Activated T-cell treated with anti-CD3 and anti-CD28 coated beads for 1 hour (primary cell): ENCODE data around the gene DDX10.
A peak's percentile ranks its signal among the peaks of the same experiment; 100 is the strongest.

Experiments used
- DNase-seq: peaks from one replicate; pipeline ENCODE4 v3.0.0-alpha.2; 2020; ENCODE audit warnings: low read depth

The DDX10 gene

DNA sequence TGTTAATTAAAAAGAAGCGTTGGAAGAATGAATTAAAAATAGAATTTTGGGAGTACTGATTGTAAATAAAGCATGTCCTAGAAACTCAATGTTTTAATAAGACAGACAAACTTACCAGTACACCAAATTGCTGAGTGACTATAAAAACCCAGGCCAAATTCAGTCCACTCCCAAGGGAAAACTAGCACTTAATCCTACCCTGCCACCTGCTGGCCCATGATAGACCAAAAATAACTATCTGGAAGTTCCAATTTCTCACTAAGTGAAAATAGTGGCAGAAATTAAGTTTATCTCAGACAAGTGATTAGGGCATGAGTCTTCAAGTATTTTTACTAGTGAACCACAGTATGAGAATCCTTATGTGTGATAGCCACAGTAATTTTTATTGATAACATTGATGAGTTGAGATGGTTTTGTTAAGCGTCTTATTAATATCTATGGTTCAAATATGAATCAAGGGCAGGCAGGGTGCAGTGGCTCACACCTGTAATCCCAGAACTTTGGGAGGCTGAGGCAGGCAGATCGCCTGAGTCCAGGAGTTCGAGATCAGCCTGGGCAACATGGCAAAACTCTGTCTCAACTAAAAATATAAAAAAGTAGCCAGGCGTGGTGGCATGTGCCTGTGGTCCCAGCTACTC is 9.8 kb upstream of the DDX10 start:
- DNase-seq = peak; percentile 8

DNA sequence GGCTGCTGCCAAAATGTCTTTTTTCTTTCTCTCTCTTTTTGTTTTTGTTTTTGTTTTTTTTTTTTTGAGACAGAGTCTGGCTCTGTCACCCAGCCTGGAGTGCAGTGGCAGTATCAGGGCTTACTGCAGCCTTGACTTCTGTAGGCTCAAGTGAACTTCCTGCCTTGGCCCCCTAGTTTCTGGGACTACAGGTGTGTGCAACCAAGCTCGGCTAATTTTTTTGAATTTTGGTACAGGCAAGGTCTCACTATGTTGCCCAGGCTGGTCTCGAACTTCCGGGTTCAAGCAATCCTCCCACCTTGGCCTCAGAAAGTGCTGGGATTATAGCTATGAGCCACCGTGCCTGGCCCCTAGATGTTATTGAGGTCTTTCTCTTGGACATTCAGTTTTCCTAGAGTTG is 2.2 kb upstream of the DDX10 start:
- DNase-seq = no peak

DNA sequence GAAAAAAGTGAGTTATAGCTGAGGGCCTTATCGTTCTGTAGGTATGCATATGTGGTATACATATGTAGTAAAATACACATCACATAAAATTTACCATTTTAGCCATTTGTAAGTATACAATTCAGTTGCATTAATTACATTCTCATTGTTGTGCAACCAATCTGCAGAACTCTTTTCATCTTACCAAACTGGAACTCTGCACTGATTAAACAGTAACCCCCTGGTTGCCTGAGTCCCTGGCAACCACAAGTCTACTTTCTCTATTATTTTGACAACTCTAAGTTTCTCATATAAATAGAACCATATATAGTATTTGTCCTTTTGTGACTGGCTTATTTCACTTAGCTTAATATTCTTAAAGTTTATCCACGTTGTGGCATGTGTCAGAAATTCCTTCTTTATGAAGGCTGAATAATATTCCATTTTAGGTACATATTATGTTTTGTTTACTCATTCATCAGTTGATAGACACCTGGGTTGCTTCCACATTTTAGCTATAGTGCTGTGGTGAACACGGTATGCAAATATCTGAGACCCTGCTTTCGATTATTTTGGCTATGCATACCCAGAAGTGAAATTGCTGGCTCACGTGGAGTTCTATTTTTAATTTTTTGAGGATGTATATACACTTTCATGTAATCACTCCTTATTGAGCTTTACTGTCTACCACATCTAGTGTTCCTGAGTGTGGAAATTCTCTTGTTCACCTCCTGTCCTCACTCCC is 1.6 kb upstream of the DDX10 start:
- DNase-seq = no peak

DNA sequence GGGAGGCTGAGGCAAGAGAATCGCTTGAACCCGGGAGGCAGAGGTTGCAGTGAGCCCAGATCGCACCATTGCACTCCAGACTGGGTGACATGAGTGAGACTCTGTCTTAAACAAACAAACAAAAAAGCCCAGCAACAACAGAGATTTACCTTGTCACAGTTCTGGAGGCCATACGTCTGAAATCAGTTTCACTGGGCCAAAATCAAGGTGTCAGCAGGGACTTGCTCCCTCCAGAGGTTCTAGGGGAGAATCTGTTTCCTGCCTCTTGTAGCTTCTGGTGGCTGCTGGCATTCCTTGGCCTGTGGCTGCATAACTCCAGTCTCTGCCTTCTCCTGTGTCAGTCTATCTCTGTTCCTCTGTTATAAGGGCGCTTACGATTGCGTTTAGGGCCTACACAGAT is 1.5 kb downstream of the DDX10 start:
- DNase-seq = no peak

DNA sequence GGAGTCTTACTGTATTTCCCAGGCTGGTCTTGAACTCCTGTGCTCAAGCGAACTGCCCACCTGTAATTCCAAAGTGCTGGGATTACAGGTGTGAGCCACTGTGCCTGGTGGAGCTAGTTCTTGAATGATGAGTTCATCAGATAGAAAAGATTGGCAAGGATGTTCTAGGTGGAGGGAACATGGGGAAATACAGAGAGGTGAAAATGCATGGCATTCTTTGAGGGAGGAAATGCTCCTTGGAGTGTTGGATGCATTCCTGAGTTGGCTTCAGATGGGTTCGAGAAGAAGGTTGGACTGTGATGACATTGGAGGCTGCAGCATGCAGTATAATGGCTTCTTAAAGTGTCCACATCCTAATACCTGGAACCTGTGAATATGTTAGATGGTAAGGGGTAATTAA is 4.4 kb downstream of the DDX10 start:
- DNase-seq = no peak

DNA sequence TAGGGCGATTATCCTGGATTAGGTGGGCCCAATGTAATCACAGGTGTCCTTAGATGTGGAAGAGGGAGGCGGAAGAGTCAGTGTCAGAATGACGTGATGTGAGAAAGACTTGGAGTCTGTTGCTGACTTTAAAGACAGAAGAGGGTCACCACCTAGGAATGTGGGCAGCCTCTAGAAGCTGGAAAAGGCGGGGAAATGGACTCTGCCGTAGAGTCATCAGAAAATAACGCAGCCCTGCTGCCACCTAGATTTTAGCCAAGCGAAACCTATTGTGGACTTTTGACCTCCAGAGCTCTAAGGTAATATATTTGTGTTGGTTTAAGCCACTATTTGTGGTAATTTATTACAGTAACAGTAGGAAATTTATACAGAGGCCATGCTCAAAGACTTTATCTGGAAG is 4.8 kb downstream of the DDX10 start:
- DNase-seq = no peak

DNA sequence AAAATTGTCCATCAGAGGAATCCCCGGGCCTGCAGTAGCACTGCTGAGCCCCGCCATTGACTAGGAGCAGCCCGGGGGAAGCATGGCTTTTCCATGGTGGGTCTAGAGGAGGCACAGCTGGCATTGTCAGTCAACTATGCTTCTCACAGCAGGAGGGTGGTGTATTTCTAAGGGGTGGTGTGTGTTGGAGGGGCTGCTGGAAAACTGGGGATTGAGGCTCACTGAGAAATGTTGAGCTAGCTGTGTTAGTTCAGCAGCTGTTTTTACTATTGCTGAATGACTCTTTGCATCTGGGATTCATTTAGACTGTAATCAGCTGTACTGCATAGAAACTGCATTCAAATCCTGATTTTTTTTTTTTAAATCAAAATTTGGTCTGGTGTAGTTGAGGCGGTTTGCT is 5.6 kb downstream of the DDX10 start:
- DNase-seq = no peak

DNA sequence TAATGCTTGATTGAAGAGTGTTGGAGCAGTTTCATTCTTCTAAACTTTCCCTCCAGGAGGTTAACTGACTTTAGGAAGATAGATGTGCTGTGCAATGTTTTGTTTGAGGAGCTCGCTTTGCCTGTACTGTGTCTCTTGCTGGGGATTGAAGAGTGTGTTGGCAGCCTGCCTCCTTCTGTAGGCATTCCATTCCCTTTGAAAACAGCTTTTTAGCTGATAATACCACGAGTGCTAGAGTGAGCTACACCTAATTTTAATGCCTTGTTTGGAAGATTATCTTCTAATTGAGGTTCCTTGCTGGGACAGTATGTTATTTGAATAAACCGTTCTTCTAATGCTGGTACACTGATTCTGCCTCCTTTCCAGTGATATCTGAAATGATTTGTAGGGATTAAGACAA is 7.2 kb downstream of the DDX10 start:
- no peak for DNase-seq

DNA sequence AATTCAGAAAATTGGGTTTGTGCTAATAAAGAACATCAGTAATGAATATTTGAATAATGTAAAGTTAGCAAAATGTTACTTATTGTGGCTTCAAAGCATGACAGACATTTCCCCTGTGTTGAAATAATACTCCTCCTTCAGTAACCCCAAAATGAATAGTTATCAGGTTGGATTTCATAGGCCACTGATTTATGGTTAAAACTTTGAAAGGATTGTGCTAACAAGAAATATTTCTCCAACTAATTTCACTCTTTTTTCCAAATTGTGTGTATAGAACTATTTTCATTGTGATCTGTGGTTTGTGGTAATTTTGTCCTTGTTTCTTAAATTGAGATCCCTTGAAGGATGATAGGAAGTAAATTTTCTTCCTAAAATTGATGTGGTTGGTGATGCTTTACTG is 7.9 kb downstream of the DDX10 start:
- DNase-seq = no peak

DNA sequence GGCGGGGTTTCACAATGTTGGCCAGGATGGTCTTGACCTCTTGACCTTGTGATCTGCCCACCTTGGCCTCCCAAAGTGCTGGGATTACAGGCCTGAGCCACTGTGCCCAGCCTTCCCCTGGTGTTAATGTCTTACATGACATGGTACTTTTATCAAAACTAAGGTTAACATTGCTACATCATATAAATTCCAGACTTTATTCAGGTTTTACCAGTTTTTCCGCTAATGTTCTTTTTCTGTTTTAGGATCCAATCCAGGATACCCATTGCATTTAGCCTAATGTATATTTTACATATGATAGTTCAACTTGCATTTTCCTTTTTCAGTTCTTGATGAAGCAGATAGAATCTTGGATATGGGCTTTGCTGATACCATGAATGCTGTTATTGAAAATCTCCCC is 14.2 kb downstream of the DDX10 start:
- DNase-seq = no peak

DNA sequence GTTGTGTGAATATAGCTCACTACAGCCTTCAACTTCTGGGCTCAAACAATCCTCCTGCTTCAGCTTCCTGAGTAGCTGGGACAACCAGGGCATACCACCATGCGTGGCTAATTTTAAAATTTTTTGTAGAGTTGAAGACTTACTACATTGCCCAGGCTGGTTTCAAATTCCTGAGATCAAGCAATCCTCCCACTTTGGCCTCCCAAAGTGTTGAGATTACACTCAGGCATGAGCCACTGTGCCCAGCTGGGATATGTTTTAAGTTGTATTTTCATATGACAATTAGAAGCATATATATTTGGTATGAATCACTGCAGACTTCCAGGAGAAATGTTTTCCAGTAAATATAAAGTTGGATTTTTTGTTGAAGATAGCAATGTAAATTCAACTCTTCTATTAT is 15.4 kb downstream of the DDX10 start:
- DNase-seq = no peak

DNA sequence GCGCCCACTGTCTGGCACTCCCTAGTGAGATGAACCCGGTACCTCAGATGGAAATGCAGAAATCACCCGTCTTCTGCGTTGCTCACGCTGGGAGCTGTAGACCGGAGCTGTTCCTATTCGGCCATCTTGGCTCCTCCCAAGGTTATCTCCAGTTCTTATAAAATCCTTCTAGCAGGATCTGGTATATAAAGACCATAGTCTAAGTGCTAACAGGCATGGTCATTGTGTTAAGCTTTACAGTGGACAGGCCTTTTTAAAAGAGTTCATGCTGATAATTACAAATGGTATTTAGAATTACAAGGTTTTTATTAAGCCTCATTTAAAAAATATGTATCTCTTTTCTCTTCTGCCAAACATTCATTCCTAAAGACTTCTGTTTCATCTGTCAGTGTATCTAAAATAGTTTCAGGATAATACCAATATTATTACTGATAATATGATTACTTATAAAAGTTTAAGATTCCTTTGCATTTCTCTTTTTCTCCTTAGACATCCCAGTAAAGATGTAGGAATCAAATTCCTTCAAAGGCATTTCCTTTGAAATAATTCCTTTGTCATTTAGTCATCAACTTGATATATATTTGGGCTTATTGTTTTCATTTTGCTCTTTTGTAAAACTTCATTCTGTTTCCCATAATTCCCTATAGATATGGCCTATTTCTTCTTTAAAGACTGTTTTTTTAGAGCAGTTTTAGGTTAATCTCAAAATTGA is 20.7 kb downstream of the DDX10 start:
- no peak for DNase-seq

DNA sequence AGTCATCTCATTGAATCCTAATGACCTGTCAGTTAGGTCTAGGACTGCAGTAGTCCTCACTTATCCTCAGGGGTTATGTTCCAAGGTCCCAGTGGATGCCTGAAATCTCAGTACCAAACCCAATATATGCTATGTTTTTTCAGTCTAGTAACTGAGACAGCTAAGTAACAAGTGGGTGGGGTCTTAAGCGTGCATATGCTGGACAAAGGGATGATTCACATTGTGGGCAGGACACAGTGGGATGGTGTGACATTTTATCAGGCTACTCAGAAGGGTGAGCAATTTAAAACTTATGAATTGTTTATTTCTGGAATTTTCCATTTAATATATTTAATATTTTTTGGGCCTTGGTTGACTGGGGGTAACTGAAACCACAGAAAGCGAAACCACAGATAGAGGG is 29.0 kb downstream of the DDX10 start:
- no peak for DNase-seq

DNA sequence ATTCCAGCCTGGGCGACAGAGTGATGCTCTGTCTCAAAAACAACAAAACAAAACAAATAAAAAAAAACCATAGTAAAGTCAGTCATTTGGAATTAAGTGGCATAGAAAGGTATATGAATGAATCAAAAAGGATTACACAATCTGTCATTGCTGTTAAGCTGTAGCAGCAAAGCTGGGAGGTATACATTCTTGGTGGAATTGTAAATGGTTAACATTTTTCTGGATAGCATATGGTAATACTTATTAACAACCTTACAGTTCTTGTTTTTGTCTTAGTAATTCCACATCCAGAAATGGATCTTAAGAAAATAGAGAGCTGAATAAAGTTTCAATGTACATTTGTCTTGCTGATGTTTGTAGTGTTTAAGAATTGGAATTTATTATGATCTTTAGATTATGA is 30.0 kb downstream of the DDX10 start:
- no peak for DNase-seq

DNA sequence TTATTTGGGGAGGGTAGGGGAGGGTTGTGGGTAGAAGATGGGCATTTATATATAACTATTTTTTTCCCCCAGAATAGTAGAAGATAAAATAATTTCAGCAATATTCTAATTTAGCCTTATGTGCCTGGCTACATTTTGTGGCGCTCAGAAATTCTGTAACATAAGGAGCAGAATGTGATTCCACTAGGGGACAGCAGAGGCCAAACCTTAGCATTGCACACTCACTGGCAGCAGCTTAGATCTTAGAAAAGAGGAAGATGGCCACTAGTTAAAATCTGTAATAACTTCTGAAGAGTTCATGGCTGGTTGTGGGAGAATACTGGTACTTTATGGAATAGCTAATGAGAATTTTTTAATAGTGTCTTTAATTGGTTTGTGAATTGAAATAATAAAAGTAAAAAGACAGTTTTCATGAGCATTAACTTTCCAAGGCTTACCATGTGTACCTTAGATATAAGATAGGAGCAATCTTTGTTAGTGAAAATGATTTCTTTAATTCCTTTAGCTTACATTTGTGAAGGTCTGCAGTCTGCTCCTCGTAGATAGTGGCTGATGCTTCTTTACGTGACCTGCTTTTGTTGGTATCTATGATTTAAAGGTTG is 33.1 kb downstream of the DDX10 start:
- no peak for DNase-seq

DNA sequence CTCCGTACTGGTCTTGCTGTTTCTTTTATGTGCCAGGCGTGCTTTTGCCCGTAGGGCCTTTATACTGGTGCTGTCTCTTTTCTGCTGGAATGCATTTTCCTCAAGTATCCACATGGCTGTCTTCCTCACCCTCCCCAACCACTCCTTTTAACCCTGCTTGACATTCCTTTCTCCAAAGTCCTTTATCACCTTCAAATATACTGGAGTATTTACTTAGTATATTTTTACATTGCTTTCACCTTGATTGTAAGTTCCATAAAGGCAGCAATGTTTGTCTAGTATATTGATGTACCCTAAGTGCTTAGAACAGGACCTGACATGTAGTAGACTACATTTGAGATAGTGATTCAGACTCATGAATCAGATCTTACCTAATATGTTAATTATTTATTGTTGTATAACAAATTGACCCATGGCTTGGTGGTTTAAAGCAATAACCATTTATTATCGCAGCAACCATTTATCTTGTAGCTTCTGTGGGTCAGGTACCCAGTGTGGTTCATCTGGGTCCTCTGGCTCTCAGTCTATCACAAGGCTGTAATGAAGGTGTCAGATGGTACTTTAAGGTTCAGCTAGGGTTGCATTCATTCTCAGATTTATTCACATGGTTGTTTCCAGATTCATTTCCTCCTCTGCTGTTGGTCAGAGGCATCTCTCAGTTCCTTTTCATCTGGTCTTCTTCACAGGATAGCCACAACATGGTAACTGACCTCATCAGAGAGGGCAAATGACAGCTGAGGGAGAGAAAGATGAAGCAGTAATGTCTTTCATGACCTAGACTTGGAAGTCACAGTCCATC is 34.2 kb downstream of the DDX10 start:
- no peak for DNase-seq

DNA sequence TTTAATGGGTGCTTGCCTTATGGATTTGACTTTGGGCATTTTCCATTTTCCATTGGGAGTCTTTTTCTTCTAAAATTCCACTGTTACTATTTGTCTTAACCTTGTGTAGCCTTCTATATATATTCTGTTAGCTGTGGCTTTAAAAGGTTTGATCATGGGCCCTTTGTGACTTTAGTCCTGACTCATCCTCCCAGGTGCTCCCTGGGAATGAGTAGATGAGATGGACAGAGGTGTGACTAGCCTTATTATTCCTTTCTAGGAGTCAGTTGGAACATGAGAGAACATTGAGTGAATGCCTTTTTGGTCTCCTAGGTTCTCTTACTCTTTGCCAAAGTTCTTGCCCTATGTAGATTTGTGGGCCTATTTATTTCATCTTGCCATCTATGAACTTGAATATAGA is 39.0 kb downstream of the DDX10 start:
- DNase-seq = no peak

DNA sequence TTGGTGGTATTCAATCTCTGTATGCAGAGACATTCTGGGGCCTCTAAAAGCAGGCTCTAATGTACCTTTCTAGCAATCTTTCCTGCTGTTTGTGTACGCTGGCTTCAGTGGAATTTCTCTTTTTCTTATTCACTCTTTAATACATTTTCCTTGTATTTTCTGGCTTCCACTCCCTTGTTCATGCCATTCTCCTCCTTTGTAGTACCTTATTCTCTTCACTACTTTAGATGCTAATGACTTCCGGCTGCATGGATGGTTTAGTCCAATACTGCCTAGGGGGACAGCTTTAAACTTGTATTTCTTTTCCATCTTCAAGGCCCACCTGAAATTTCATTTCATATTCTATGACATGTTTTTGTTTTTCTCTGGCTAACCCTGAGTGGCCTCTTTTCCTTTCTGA is 40.2 kb downstream of the DDX10 start:
- no peak for DNase-seq

DNA sequence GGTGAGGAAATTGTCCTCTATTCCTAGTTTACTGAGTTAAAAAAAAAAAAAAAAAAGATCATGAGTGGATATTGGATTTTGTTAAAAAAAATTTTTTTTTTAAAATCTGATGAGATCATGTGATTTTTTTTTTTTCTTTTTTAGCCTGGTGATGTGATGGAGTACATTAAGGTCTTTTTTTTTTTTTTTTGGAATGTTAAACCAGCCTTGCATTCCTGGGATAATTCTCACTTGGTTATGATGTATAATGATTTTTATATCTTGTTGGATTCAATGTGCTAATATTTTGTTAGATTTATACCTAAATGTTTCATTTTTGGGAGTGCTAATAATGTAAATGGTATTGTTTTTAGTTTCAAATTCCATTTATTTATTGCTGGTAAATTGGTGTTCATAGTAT is 43.3 kb downstream of the DDX10 start:
- DNase-seq = no peak

DNA sequence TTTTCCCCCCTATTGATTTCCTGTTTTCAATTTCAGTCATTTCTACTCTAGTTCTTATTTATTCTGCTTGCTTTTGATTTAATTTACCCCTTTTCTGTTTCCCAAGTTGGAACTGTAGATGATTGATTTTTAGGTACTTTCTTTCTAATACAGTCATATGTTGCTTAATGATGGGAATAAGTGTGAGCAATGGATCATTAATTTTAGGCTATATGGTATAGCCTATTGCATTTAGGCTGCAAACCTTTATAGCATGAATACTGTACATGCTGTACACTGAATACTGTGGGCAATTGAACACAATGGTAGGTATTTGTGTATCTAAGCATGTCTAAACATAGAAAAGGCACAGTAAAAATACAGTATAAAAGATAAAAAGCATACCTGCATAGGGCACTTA is 44.9 kb downstream of the DDX10 start:
- DNase-seq = no peak

DNA sequence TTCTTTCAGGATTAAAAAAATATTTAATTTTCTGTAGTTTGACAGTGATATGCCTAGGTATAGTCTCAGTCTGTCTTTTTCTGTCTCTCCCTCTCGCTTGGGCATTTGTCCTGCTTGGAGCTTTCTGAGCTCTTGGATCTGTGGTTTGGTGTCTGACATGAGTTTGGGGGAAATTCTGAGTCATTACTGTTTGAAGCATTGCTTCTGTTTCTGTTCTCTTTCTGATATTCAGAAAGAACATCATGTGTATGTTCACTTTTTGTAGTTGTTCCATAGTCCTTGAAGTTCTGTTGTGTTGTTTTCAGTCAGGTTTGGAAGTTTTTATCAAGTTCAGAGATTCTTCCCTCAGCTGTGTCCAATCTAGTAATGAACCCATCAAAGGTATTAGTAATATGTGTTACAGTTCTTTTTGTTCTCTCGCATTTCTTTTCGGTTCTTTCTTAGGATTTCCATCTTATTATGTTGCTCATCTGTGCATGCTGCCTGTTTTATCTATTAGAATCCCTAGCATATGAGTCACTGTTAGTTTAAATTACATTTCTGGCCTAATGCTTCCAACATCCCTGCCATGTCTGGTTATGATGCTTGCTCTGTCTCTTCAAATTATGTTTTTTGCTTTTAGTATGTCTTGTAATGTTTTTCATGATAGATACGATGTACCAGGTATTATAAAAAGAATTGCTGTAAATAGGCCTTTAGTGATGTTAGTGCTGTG is 48.4 kb downstream of the DDX10 start:
- no peak for DNase-seq

DNA sequence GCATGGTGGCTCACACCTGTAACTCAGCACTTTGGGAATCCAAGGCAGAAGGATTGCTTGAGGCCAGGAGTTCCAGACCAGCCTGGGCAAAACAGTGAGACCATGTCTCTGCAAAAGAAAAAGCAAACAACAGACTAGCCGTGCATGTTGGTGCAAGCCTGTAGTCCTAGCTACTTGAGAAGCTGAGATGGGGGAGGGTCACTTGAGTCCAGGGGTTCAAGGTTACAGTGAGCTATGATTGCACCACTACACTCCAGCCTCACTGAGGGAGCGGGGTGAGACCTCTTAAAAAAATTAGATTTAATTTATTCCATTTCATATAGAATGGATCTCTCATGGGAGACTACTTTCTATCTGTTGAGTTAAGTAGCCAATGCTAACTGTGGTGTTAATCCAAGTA is 50.4 kb downstream of the DDX10 start:
- DNase-seq = no peak
